Stomach (tissue), 9 donors: ENCODE results near the gene CHMP2B. TPM values are rescaled to one million over a fixed set of nuclear protein-coding genes. Genes with fewer than 3 reads are reported as not detected.

Experiments used
- DNase-seq, 2 donors: peaks; one replicate each; pipeline versions ENCODE4 v3.0.0 to v3.0.0-alpha.2; 2013 to 2019
- H3K27ac ChIP-seq, 5 donors: fragments of 200-600 bp in 4 of 5; sonication (generic) in 4 of 5; one replicate each; pipeline ENCODE4 v1.5.1; 2013 to 2019; ENCODE audit warnings: mild to moderate bottlenecking in 1 of 5, moderate library complexity in 1 of 5
- H3K27me3 ChIP-seq, 3 donors: fragments of 200-600 bp; sonication (generic); one replicate each; pipeline ENCODE4 v1.5.1; 2017 to 2019; ENCODE audit warnings: mixed run types in 1 of 3
- H3K36me3 ChIP-seq, 4 donors: fragments of 200-600 bp; sonication (generic); 1 replicate in 3 of 4; 2 replicates in 1 of 4; pipeline ENCODE4 v1.5.1; 2016 to 2019
- H3K4me1 ChIP-seq, 4 donors: fragments of 200-600 bp; sonication (generic); one replicate each; pipeline ENCODE4 v1.5.1; 2016 to 2019
- H3K4me3 ChIP-seq, 4 donors: fragments of 200-600 bp; sonication (generic) in 3 of 4; one replicate each; pipeline ENCODE4 v1.5.1; 2016 to 2019; ENCODE audit warnings: mild to moderate bottlenecking in 1 of 4
- H3K9me3 ChIP-seq, 4 donors: fragments of 200-600 bp; sonication (generic); one replicate each; pipeline ENCODE4 v1.5.1; 2016 to 2019
- CTCF ChIP-seq, 7 experiments: fragments of 450-650 bp in 4 of 7; fragments of 200-600 bp in 3 of 7; sonication (generic) in 3 of 7; IDR thresholded peaks; one replicate each; pipeline ENCODE4 v1.5.1; 2016 to 2019; ENCODE audit warnings: antibody characterized with exemption in 7 of 7, control low read depth in 2 of 7, mild to moderate bottlenecking in 1 of 7
- EP300 ChIP-seq: sonication (generic); formaldehyde crosslinking; IDR thresholded peaks from one replicate; pipeline ENCODE4 v1.6.1; 2017; ENCODE audit warnings: antibody characterized with exemption
- POLR2A ChIP-seq, 4 donors: fragments of 450-650 bp; IDR thresholded peaks; one replicate each; pipeline ENCODE4 v1.6.1; 2016; ENCODE audit warnings: antibody characterized with exemption in 4 of 4, control low read depth in 2 of 4, mild to moderate bottlenecking in 1 of 4, moderate library complexity in 1 of 4
- POLR2AphosphoS5 ChIP-seq, 3 donors: sonication (generic); formaldehyde crosslinking; IDR thresholded peaks; one replicate each; pipeline ENCODE4 v1.6.1; 2016; ENCODE audit warnings: antibody characterized with exemption in 3 of 3
- WGBS, 5 donors: extraction: QIAGEN DNeasy Blood & Tissue Kit in 3 of 5; methylation state at CpG; one replicate each; pipeline versions ENCODE4 v1.1.5 to v1.1.7; 2013 to 2018; 5-methylcytosine and 5-hydroxymethylcytosine counted together
- intact Hi-C: fragments of 100-400 bp; cut with DNase I; formaldehyde crosslinking; loops from one replicate; pipeline ENCODE4 v1.15.1; 2023; ENCODE audit warnings: low total_unique reads
- polyA plus RNA-seq, 3 donors: library from polyadenylated mRNA; stranded (reverse); fragments of 200-250 nt; gene quantifications; one replicate each; pipeline ENCODE4 v1.2.3, GENCODE V29; 2013
- total RNA-seq, 5 donors: library from RNA; depleted of rRNA; stranded (reverse); fragments of >200 nt; gene quantifications; one replicate each; pipeline versions ENCODE4 v1.1.0 to v1.2.3, GENCODE V29; 2014 to 2016
- donor health status: healthy with polysubstance abuse.
- donor health status: Bipolar disorder and iron deficiency.
- donor health status: healthy.

Gene CHMP2B
- total and polyA plus RNA-seq, 8 donors, result 1.2 to 67.2 (median 21.4) TPM

GRCh38 chr3:87227835-87228144, 681 bp downstream of the CHMP2B start:
- no peak for TF ChIP-seq EP300
- no peak for TF ChIP-seq CTCF (IDR thresholded peaks at IDR 0.05)
- no peak for TF ChIP-seq POLR2A (IDR thresholded peaks at IDR 0.05)
- no peak for TF ChIP-seq POLR2AphosphoS5 (IDR thresholded peaks at IDR 0.05)
- intact Hi-C loops, result no loop called here
- H3K36me3 ChIP-seq, result no peaks in the 10 kb centered on the region
- peak overlapping the region; percentile 58 to 90 (median 68) for H3K4me3 ChIP-seq
- DNase-seq, result no peak
- 0 to 2% (median 0%) methylated on average over 3 of the region's 3 CpGs for WGBS, 5 donors
- H3K9me3 ChIP-seq, result no peaks in the 10 kb centered on the region
- H3K4me1 ChIP-seq, result peaks cover 24 to 54% (median 41%) of the 10 kb centered on the region in 4 donors
- peak overlapping the region; percentile 87 to 98 (median 94) for H3K27ac ChIP-seq
- H3K27me3 ChIP-seq, result no peaks in the 10 kb centered on the region

GRCh38 chr3:87228316-87228715, 1.2 kb downstream of the CHMP2B start:
- 12 to 25% (median 20%) methylated on average over 1 of the region's 1 CpG for WGBS, 5 donors
- H3K9me3 ChIP-seq, result no peaks in the 10 kb centered on the region
- no peaks in the 10 kb centered on the region for H3K36me3 ChIP-seq
- intact Hi-C loops, result no loop called here
- peak overlapping the region; percentile 58 to 90 (median 68) for H3K4me3 ChIP-seq
- H3K27me3 ChIP-seq, result no peaks in the 10 kb centered on the region
- peaks cover 24 to 58% (median 45%) of the 10 kb centered on the region in 4 donors for H3K4me1 ChIP-seq
- TF ChIP-seq EP300 (no peak), POLR2AphosphoS5 (IDR thresholded peaks at IDR 0.05) (no peak), POLR2A (IDR thresholded peaks at IDR 0.05) (no peak), CTCF (IDR thresholded peaks at IDR 0.05) (no peak)
- H3K27ac ChIP-seq, result peak overlapping the region in 2 of 5 donors; percentile 90 to 94
- DNase-seq, result peak in 1 of 2 donors; percentile 15

- no peak for DNase-seq
- H3K27me3 ChIP-seq, result no peaks in the 10 kb centered on the region
- peaks cover 24 to 66% (median 49%) of the 10 kb centered on the region in 4 donors for H3K4me1 ChIP-seq
- TF ChIP-seq EP300 (no peak), POLR2A (IDR thresholded peaks at IDR 0.05) (no peak), POLR2AphosphoS5 (IDR thresholded peaks at IDR 0.05) (no peak), CTCF (IDR thresholded peaks at IDR 0.05) (no peak)
- H3K27ac ChIP-seq, result no peak overlapping the region
- intact Hi-C loops, result no loop called here
- H3K4me3 ChIP-seq, result peak overlapping the region in 1 of 4 donors; percentile 66
- H3K9me3 ChIP-seq, result no peaks in the 10 kb centered on the region
- WGBS, 5 donors, result 65 to 83% (median 71%) methylated on average over 1 of the region's 1 CpG
- no peaks in the 10 kb centered on the region for H3K36me3 ChIP-seq
These were observed 2.0 kb downstream of the CHMP2B start for GRCh38 chr3:87229113-87229512.

- WGBS, 5 donors, result 81 to 100% (median 94%) methylated on average over 1 of the region's 1 CpG
- TF ChIP-seq POLR2AphosphoS5 (IDR thresholded peaks at IDR 0.05) (no peak), CTCF (IDR thresholded peaks at IDR 0.05) (no peak), EP300 (no peak), POLR2A (IDR thresholded peaks at IDR 0.05) (no peak)
- H3K4me3 ChIP-seq, result no peak overlapping the region
- no peaks in the 10 kb centered on the region for H3K9me3 ChIP-seq
- intact Hi-C loops, result no loop called here
- H3K4me1 ChIP-seq, result peaks cover 5 to 48% (median 32%) of the 10 kb centered on the region in 4 donors
- no peak overlapping the region for H3K27ac ChIP-seq
- no peak for DNase-seq
- H3K27me3 ChIP-seq, result no peaks in the 10 kb centered on the region
- peaks cover 0 to 9% (median 5%) of the 10 kb centered on the region in 4 donors for H3K36me3 ChIP-seq
These were observed 6.7 kb downstream of the CHMP2B start for GRCh38 chr3:87233805-87234204.
